Measurements from ENCODE around the gene ZFP36L1. TPM values are rescaled to one million over a fixed set of nuclear protein-coding genes. Genes with fewer than 3 reads are reported as not detected.
A peak's percentile ranks its signal among the peaks of the same experiment; 100 is the strongest.

Gene ZFP36L1
- total and polyA plus RNA-seq, 9 of the 15 experiments (the other 6 are each of a cell fraction or from before 2014, with no cell fraction given): 1.3 to 26.6 (median 3.7) TPM

- TF ChIP-seq TCF7 (IDR thresholded peaks at IDR 0.05; ENCODE audit: borderline replicate concordance): peak; percentile 95
- TF ChIP-seq NR1H2 (CRISPR knock-in tag; IDR thresholded peaks at IDR 0.05): no peak
Observed at GRCh38 chr14:68741839-68742470, 50.9 kb downstream of the ZFP36L1 start (continued).

DNA sequence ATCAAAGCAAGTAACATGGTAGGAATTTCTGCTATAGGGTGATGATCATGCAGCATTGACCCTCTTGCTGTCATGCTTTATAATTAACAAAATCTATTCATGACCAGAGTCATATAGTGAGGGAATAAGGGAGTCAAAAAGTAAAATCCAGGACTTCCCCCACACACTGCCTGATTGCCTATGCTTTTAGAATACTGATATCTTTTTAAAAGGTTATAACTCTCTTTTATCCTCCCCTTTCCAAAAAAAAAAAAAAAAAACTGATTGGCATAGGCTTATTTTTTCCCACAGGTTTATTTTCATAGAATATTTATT lies 51.4 kb downstream of the ZFP36L1 start:
- H3K4me2 ChIP-seq (ENCODE audit: insufficient read depth, low read length): no peak overlapping the region
- no peak overlapping the region for H3K9ac ChIP-seq (ENCODE audit: insufficient read depth in 1 of 2, low read depth in 2 of 2, low read length in 2 of 2)
- H3K79me2 ChIP-seq (ENCODE audit: control insufficient read depth, insufficient read depth, low read length): no peaks in the 10 kb centered on the region
- BruUV-seq (replicated peaks): no TSS peak
- no peaks in the 10 kb centered on the region for H3K9me1 ChIP-seq (ENCODE audit: control insufficient read depth, insufficient read depth, low read length)
- ATAC-seq (no peak), DNase-seq (ENCODE audit: extremely low read depth in 1 of 4, low spot score in 3 of 4) (no peak), FAIRE-seq (no peak)
- H2AFZ ChIP-seq (ENCODE audit: low read depth, low read length): no peak overlapping the region
- TF ChIP-seq HNRNPUL1 (IDR thresholded peaks at IDR 0.05; ENCODE audit: low read length) (no peak), ZNF785 (CRISPR knock-in tag; IDR thresholded peaks at IDR 0.05) (no peak), LEF1 (IDR thresholded peaks at IDR 0.05) (no peak), ZBTB7A (IDR thresholded peaks at IDR 0.05; ENCODE audit: borderline replicate concordance, control insufficient read depth, low read depth, low read length) (no peak), ILK (tag; IDR thresholded peaks at IDR 0.05; ENCODE audit: borderline replicate concordance, low read depth) (no peak), EP300 (IDR thresholded peaks at IDR 0.05; ENCODE audit: low read length) (no peak), ZNF79 (CRISPR knock-in tag; IDR thresholded peaks at IDR 0.05; ENCODE audit: low read depth) (no peak), SRSF1 (IDR thresholded peaks at IDR 0.05; ENCODE audit: low read depth, low read length) (no peak), L3MBTL2 (IDR thresholded peaks at IDR 0.05) (no peak), MCM7 (IDR thresholded peaks at IDR 0.05) (no peak)
- TF ChIP-seq, protein P1, sequence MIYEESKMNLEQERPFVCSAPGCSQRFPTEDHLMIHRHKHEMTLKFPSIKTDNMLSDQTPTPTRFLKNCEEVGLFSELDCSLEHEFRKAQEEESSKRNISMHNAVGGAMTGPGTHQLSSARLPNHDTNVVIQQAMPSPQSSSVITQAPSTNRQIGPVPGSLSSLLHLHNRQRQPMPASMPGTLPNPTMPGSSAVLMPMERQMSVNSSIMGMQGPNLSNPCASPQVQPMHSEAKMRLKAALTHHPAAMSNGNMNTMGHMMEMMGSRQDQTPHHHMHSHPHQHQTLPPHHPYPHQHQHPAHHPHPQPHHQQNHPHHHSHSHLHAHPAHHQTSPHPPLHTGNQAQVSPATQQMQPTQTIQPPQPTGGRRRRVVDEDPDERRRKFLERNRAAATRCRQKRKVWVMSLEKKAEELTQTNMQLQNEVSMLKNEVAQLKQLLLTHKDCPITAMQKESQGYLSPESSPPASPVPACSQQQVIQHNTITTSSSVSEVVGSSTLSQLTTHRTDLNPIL (CRISPR knock-in tag; IDR thresholded peaks at IDR 0.05): no peak
- H3K27me3 ChIP-seq (ENCODE audit: control insufficient read depth in 2 of 2, insufficient read depth in 2 of 2, low read length in 2 of 2): no peaks in the 10 kb centered on the region
- peaks cover 7% of the 10 kb centered on the region for H3K9me3 ChIP-seq (replicated peaks; ENCODE audit: control insufficient read depth, insufficient read depth, low read depth, low read length)
- ChIA-PET POLR2A (interaction anchor here (1.2 kb wide), 1 partner anchor 13 kb away, joined by 5 read pairs; no protein-coding TSS in a partner anchor), CTCF (ENCODE audit: low intra/inter-chr PET ratio) (interaction anchor here (0.7 kb wide), 1 partner anchor 14 kb away, joined by 4 read pairs; no protein-coding TSS in a partner anchor)
- no peak overlapping the region for H3K4me3 ChIP-seq
- peaks cover 0 to 14% of the 10 kb centered on the region in 2 experiments; a peak in 3 of 5 replicates for H3K4me1 ChIP-seq (replicated peaks in 1 of 2; ENCODE audit: control insufficient read depth in 2 of 2, insufficient read depth in 2 of 2, low read length in 2 of 2)
- H3K27ac ChIP-seq (ENCODE audit: extremely low read depth, low read depth, low read length): no peak overlapping the region; the same call in 2 of the 3 replicates
- intact Hi-C loops (cut with micrococcal nuclease): no loop called here
- in situ Hi-C loops (cut with MboI): no loop called here
- H3K36me3 ChIP-seq (ENCODE audit: control insufficient read depth, insufficient read depth, low read length): no peaks in the 10 kb centered on the region
- H4K20me1 ChIP-seq (replicated peaks; ENCODE audit: control insufficient read depth, insufficient read depth, low read length): no peaks in the 10 kb centered on the region
